H9 (cell line): Measurements from ENCODE around the gene SORBS1. TPM values are rescaled to one million over a fixed set of nuclear protein-coding genes. Genes with fewer than 3 reads are reported as not detected.
A peak's percentile ranks its signal among the peaks of the same experiment; 100 is the strongest.

ENCODE experiments used
- DNase-seq: peaks from one replicate; pipeline ENCODE4 v3.0.0-alpha.2; 2017
- H2AFZ ChIP-seq: one replicate; pipeline ENCODE4 v1.6.1; 2013; ENCODE audit warnings: mild to moderate bottlenecking, low read length, control low read depth, moderate library complexity
- H2AK5ac ChIP-seq: 2 replicates; pipeline ENCODE4 v1.6.1; 2013; ENCODE audit warnings: low read length, control low read depth, mixed read lengths; ENCODE audit not compliant: insufficient read length
- H2BK120ac ChIP-seq: one replicate; pipeline ENCODE4 v1.6.1; 2013; ENCODE audit warnings: low read depth, mild to moderate bottlenecking, low read length, control low read depth, inconsistent platforms; ENCODE audit not compliant: poor library complexity, severe bottlenecking
- H2BK12ac ChIP-seq: 2 replicates; pipeline ENCODE4 v1.6.1; 2013; ENCODE audit warnings: low read length, control low read depth, mixed read lengths, low read depth; ENCODE audit not compliant: insufficient read length
- H2BK15ac ChIP-seq: 2 replicates; pipeline ENCODE4 v1.6.1; 2013; ENCODE audit warnings: low read depth, low read length, control low read depth
- H2BK20ac ChIP-seq: one replicate; pipeline ENCODE4 v1.6.1; 2013; ENCODE audit warnings: low read depth, mild to moderate bottlenecking, low read length, control low read depth, inconsistent platforms; ENCODE audit not compliant: poor library complexity, severe bottlenecking
- H2BK5ac ChIP-seq: 2 replicates; pipeline ENCODE4 v1.6.1; 2013; ENCODE audit warnings: low read length, control low read depth, mixed read lengths; ENCODE audit not compliant: insufficient read length
- H3K14ac ChIP-seq: 2 replicates; pipeline ENCODE4 v1.6.1; 2013; ENCODE audit warnings: low read length, control low read depth; ENCODE audit not compliant: insufficient read depth
- H3K18ac ChIP-seq: 2 replicates; pipeline ENCODE4 v1.6.1; 2013; ENCODE audit warnings: low read depth, mild to moderate bottlenecking, mixed read lengths, low read length, control low read depth; ENCODE audit not compliant: insufficient read length
- H3K23ac ChIP-seq: 2 replicates; pipeline ENCODE4 v1.6.1; 2013; ENCODE audit warnings: low read length, control low read depth, mixed read lengths, low read depth; ENCODE audit not compliant: insufficient read length
- H3K23me2 ChIP-seq: 2 replicates; pipeline ENCODE4 v1.6.1; 2013; ENCODE audit warnings: low read depth, mild to moderate bottlenecking, mixed read lengths, low read length, control low read depth; ENCODE audit not compliant: insufficient read length, poor library complexity, severe bottlenecking
- H3K27ac ChIP-seq: 2 replicates; pipeline ENCODE4 v1.5.1; 2013; ENCODE audit warnings: low read length, control low read depth, mixed read lengths, low read depth; ENCODE audit not compliant: insufficient read length
- H3K27me3 ChIP-seq: 2 replicates; pipeline ENCODE4 v1.6.1; 2013; ENCODE audit warnings: low read length, control low read depth, inconsistent platforms; ENCODE audit not compliant: insufficient read depth
- H3K4ac ChIP-seq: 2 replicates; pipeline ENCODE4 v1.6.1; 2013; ENCODE audit warnings: low read depth, mild to moderate bottlenecking, control low read depth, inconsistent platforms, low read length, moderate library complexity
- H3K4me1 ChIP-seq: 2 replicates; pipeline ENCODE4 v1.6.1; 2013; ENCODE audit warnings: low read length, control low read depth, inconsistent platforms; ENCODE audit not compliant: insufficient read depth
- H3K4me2 ChIP-seq: 2 replicates; pipeline ENCODE4 v1.6.1; 2013; ENCODE audit warnings: low read length, control low read depth, mixed read lengths; ENCODE audit not compliant: insufficient read length, insufficient read depth
- H3K56ac ChIP-seq: 2 replicates; pipeline ENCODE4 v1.6.1; 2013; ENCODE audit warnings: low read depth, mild to moderate bottlenecking, mixed read lengths, low read length, control low read depth; ENCODE audit not compliant: insufficient read length
- H3K79me1 ChIP-seq: 2 replicates; pipeline ENCODE4 v1.6.1; 2013; ENCODE audit warnings: low read depth, mild to moderate bottlenecking, moderate library complexity, low read length, control low read depth, inconsistent platforms; ENCODE audit not compliant: insufficient read depth, poor library complexity, severe bottlenecking
- H3K79me2 ChIP-seq: 2 replicates; pipeline ENCODE4 v1.6.1; 2013; ENCODE audit warnings: low read length, control low read depth, inconsistent platforms; ENCODE audit not compliant: insufficient read depth
- H3K9ac ChIP-seq: 2 replicates; pipeline ENCODE4 v1.6.1; 2013; ENCODE audit warnings: low read length, control low read depth, mixed read lengths; ENCODE audit not compliant: insufficient read length; ENCODE audit errors: extremely low read depth
- H3K9me3 ChIP-seq: one replicate; pipeline ENCODE4 v1.6.1; 2013; ENCODE audit warnings: low read depth, low read length, inconsistent platforms; ENCODE audit not compliant: control insufficient read depth
- H3T11ph ChIP-seq: one replicate; pipeline ENCODE4 v1.6.1; 2013; ENCODE audit warnings: mild to moderate bottlenecking, low read length, control low read depth, inconsistent platforms
- H4K20me1 ChIP-seq: one replicate; pipeline ENCODE4 v1.6.1; 2013; ENCODE audit not compliant: control insufficient read depth, insufficient read length, insufficient read depth
- H4K5ac ChIP-seq: 2 replicates; pipeline ENCODE4 v1.6.1; 2013; ENCODE audit warnings: low read depth, mild to moderate bottlenecking, mixed read lengths, low read length, control low read depth; ENCODE audit not compliant: insufficient read length
- H4K8ac ChIP-seq: replicated peaks from 2 replicates; pipeline ENCODE4 v1.6.1; 2013; ENCODE audit warnings: low read length, control low read depth, mixed read lengths, low read depth; ENCODE audit not compliant: insufficient read length
- H4K91ac ChIP-seq: 2 replicates; pipeline ENCODE4 v1.6.1; 2013; ENCODE audit warnings: low read depth, mild to moderate bottlenecking, moderate library complexity, mixed read lengths, low read length, control low read depth; ENCODE audit not compliant: insufficient read length
- H3K27ac Mint-ChIP-seq, 3 experiments: 2 replicates in 2 of 3; 3 replicates in 1 of 3; pipeline ENCODE4 v1.8.0; 2020 to 2021; ENCODE audit warnings: mixed read lengths in 3 of 3, mild to moderate bottlenecking in 1 of 3, moderate library complexity in 1 of 3
- H3K27me3 Mint-ChIP-seq: 2 replicates; pipeline ENCODE4 v1.8.0; 2021; ENCODE audit warnings: low read depth, mild to moderate bottlenecking, moderate library complexity, mixed read lengths
- H3K36me3 Mint-ChIP-seq, 3 experiments: 2 replicates in 2 of 3; 3 replicates in 1 of 3; pipeline ENCODE4 v1.8.0; 2020 to 2021; ENCODE audit warnings: low read depth in 3 of 3, mixed read lengths in 3 of 3; ENCODE audit not compliant: insufficient read depth in 1 of 3
- H3K4me1 Mint-ChIP-seq, 2 experiments: 2 replicates each; pipeline ENCODE4 v1.8.0; 2020; ENCODE audit warnings: mixed read lengths in 2 of 2
- H3K4me3 Mint-ChIP-seq, 2 experiments: 2 replicates in 1 of 2; 3 replicates in 1 of 2; pipeline ENCODE4 v1.8.0; 2020 to 2021; ENCODE audit warnings: mild to moderate bottlenecking in 2 of 2, mixed read lengths in 2 of 2, moderate library complexity in 1 of 2
- H3K9me3 Mint-ChIP-seq, 2 experiments: 2 replicates in 1 of 2; 3 replicates in 1 of 2; pipeline ENCODE4 v1.8.0; 2020; ENCODE audit warnings: mild to moderate bottlenecking in 2 of 2, mixed read lengths in 2 of 2, moderate library complexity in 1 of 2
- CTCF ChIP-seq: fragments of 200-600 bp; sonication (generic); conservative IDR thresholded peaks from 3 replicates; pipeline ENCODE4 v1.8.0; 2021; ENCODE audit warnings: antibody characterized with exemption, mild to moderate bottlenecking
- WGBS: extraction: QIAGEN DNeasy Blood & Tissue Kit; methylation state at CpG from one replicate; pipeline ENCODE4 v1.1.7; 2013; ENCODE audit warnings: missing lambda C conversion rate, low lambda C conversion rate, mixed read lengths; ENCODE audit not compliant: insufficient read length; ENCODE audit errors: extremely low coverage; 5-methylcytosine and 5-hydroxymethylcytosine counted together
- total RNA-seq: library from RNA; stranded (reverse); gene quantifications from 2 replicates; pipeline ENCODE4 v1.2.1, GENCODE V29; 2021

SORBS1 gene
- total RNA-seq, 1 experiment from 2014 or later: 24.3 TPM

GRCh38 chr10:95416270-95416669, 144.9 kb downstream of the SORBS1 start:
- Mint-ChIP-seq H3K4me3 (no peak overlapping the region), H3K36me3 (peaks cover 0 to 5% (median 1%) of the 10 kb centered on the region in 3 experiments; a peak in 4 of 7 replicates), H3K4me1 (peaks cover 28 to 30% of the 10 kb centered on the region in 2 experiments), H3K27ac (peak overlapping the region in 2 of 3 experiments; percentile 7 to 79; a peak in 2 of 7 replicates), H3K27me3 (no peaks in the 10 kb centered on the region), H3K9me3 (no peaks in the 10 kb centered on the region)
- Histone ChIP-seq H3K9me3 (no peaks in the 10 kb centered on the region), H4K91ac (no peak overlapping the region), H3K23ac (no peak overlapping the region), H2BK120ac (no peak overlapping the region), H3K4ac (no peak overlapping the region), H2BK15ac (no peak overlapping the region), H2BK5ac (no peak overlapping the region), H2AK5ac (no peak overlapping the region), H2BK20ac (no peak overlapping the region), H2AFZ (no peak overlapping the region), H3K9ac (no peak overlapping the region), H4K20me1 (no peaks in the 10 kb centered on the region), H3K56ac (no peak overlapping the region), H3K23me2 (no peaks in the 10 kb centered on the region), H3K79me1 (no peaks in the 10 kb centered on the region), H3K27me3 (no peaks in the 10 kb centered on the region), H3K18ac (no peak overlapping the region), H3K14ac (no peak overlapping the region; the same call in 1 of the 2 replicates), H4K5ac (no peak overlapping the region), H3K79me2 (no peaks in the 10 kb centered on the region), H3K4me2 (no peak overlapping the region), H4K8ac (no peak overlapping the region), H3K4me1 (peaks cover 3% of the 10 kb centered on the region), H3K27ac (no peak overlapping the region), H3T11ph (no peak overlapping the region), H2BK12ac (no peak overlapping the region)
- DNase-seq: no peak
- no peak for TF ChIP-seq CTCF
- no CpG with 5 or more reads among the region's 4 CpGs for WGBS
